ENCODE measurements around the gene UCN3.

GRCh38 chr10:5354068-5354467, 10.7 kb upstream of the UCN3 start:
- TF ChIP-seq, protein P1, sequence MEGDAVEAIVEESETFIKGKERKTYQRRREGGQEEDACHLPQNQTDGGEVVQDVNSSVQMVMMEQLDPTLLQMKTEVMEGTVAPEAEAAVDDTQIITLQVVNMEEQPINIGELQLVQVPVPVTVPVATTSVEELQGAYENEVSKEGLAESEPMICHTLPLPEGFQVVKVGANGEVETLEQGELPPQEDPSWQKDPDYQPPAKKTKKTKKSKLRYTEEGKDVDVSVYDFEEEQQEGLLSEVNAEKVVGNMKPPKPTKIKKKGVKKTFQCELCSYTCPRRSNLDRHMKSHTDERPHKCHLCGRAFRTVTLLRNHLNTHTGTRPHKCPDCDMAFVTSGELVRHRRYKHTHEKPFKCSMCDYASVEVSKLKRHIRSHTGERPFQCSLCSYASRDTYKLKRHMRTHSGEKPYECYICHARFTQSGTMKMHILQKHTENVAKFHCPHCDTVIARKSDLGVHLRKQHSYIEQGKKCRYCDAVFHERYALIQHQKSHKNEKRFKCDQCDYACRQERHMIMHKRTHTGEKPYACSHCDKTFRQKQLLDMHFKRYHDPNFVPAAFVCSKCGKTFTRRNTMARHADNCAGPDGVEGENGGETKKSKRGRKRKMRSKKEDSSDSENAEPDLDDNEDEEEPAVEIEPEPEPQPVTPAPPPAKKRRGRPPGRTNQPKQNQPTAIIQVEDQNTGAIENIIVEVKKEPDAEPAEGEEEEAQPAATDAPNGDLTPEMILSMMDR (conservative IDR thresholded peaks at IDR 0.05; ENCODE audit: low read depth, low read length): no peak
- TF ChIP-seq RFX5 (IDR thresholded peaks at IDR 0.05; ENCODE audit: low read depth, low read length) (no peak), POLR2A (IDR thresholded peaks at IDR 0.05; ENCODE audit: low read depth, low read length) (no peak), ELK1 (IDR thresholded peaks at IDR 0.05; ENCODE audit: borderline replicate concordance, low read depth, low read length) (no peak), RCOR1 (IDR thresholded peaks at IDR 0.05; ENCODE audit: insufficient replicate concordance, low read length) (no peak), MXI1 (IDR thresholded peaks at IDR 0.05; ENCODE audit: borderline replicate concordance, low read depth, low read length) (no peak), MAZ (IDR thresholded peaks at IDR 0.05; ENCODE audit: borderline replicate concordance, low read depth, low read length) (no peak), RAD21 (IDR thresholded peaks at IDR 0.05; ENCODE audit: low read length) (no peak)
